H1 (cell line): ENCODE results near the gene MALT1.

Experiments
- ATF3 ChIP-seq: IDR thresholded peaks from 2 replicates; pipeline ENCODE4 v1.6.1; 2011; ENCODE audit warnings: low read depth, mild to moderate bottlenecking, low read length; ENCODE audit not compliant: insufficient read depth
- MAFK ChIP-seq: IDR thresholded peaks from 2 replicates; pipeline ENCODE4 v1.6.1; 2012; ENCODE audit warnings: low read depth, mild to moderate bottlenecking, improper control_type of control experiment, low read length
- RAD21 ChIP-seq, 2 experiments: IDR thresholded peaks in 1 of 2; conservative IDR thresholded peaks in 1 of 2; 2 replicates each; pipeline ENCODE4 v1.6.1; 2011; ENCODE audit warnings: low read depth in 2 of 2, low read length in 2 of 2, improper control_type of control experiment in 1 of 2, inconsistent platforms in 1 of 2, mild to moderate bottlenecking in 1 of 2, moderate library complexity in 1 of 2

GRCh38 chr18:58662118-58662517 lies 9.1 kb upstream of the MALT1 start:
- TF ChIP-seq RAD21 (IDR thresholded peaks at IDR 0.05 in 1 of 2, conservative IDR thresholded peaks at IDR 0.05 in 1 of 2; ENCODE audit: low read depth in 2 of 2, low read length in 2 of 2) (no peak), ATF3 (no peak), MAFK (no peak)
